Activated CD8-positive, alpha-beta memory T cell treated with anti-CD3 and anti-CD28 coated beads for 36 hours (primary cell): Measurements from ENCODE around the gene MS4A6E. TPM values are rescaled to one million over a fixed set of nuclear protein-coding genes. Genes with fewer than 3 reads are reported as not detected.
"Not testable (repeated sequence)": the region's sequence is repeated elsewhere in the genome, so short reads cannot be mapped to it uniquely, and the experiment has no call there.

Experiments used
- CTCF ChIA-PET: fragments of 350-600 bp; sonication (Branson Sonifier 250); formaldehyde crosslinking; loops from one replicate; lab custom pipeline; 2021; ENCODE audit warnings: antibody characterized with exemption; lab: Charles Lee
- POLR2A ChIA-PET: fragments of 350-600 bp; sonication (Branson Sonifier 250); formaldehyde crosslinking; loops from one replicate; lab custom pipeline; 2021; ENCODE audit warnings: antibody characterized with exemption; lab: Charles Lee
- total RNA-seq, 2 experiments: library from RNA; stranded (reverse); gene quantifications; one replicate each; pipeline ENCODE4 v1.2.3, GENCODE V29; 2021

Gene MS4A6E
- total RNA-seq, 2 experiments from 2014 or later: not detected

DNA sequence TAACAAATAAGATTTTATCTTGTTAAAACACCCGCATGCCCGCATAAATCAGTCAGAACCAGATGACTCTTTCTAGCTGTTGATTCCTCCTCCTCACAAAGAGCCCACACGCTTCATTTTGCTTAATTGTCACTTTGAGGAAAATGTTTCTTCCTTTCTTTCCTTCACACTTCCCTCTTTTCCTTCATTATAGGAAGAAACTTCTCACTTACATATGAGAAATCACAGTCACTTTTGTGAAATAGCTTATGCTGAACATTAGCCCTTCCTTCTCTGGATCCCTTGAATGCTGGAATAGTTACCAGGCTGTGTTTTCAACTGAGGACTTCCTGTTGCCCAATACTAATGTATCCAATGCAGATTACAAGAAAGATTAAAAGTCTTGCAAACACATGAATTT lies 5.8 kb downstream of the MS4A6E start:
- ChIA-PET POLR2A (no interaction called here), CTCF (no interaction called here)

- CTCF ChIA-PET: interaction anchor here (0.6 to 2.9 kb wide), 5 partner anchors 11 to 327 kb away, joined by 3 to 9 read pairs (median 3); no protein-coding TSS in a partner anchor
- POLR2A ChIA-PET: no interaction called here
Measured at GRCh38 chr11:60334005-60334620, 7.1 kb downstream of the MS4A6E start.

DNA sequence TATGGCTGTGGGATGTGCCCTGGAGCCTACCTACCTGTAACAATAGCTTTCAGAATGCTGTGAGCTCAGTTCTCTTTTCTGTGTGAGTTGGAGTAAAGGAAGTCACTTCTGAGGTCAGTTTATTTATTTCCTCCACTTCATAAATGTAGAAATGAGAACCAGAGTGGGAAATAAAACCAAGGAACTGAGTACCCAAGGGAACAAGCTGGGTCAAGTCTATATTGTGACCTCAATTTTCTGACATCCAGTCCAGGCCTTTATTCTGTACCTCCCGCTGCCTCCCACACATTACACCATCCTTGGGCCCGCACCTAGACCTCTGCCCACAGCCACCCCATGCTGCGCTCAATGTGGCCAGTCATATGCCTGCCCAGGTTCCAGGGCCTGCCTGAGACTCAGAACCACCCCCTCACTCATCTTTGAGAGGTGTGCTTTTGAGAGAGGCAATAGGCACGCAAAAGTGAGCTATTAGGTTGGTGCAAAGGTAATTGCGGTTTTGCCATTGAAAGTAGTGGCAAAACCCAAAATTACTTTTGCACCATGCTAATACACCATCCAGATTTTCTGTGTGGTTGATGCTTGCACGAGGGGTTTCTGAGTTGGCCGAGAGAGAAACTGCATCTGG lies 9.8 kb downstream of the MS4A6E start:
- CTCF ChIA-PET: interaction anchor here (2.9 kb wide), 1 partner anchor 8 kb away, joined by 9 read pairs; no protein-coding TSS in a partner anchor
- POLR2A ChIA-PET: no interaction called here

DNA sequence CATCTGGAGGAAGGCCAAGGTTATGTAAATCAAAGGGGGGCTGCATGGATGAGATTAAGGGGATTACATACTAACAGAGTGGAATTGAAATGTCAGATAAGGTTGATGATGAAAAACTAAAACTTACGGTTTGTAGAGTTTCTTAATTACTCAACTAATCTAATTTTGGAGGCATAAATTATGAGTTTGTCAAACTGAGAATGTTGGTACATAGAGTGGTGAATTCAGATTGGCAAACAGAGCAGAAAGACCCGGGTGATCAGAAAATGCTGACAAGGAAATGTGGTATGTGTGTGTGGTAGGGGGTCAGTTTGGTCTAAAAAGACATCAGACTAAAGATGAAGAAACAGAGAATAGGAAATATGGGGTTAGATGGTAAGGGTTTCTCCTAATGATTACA lies 11.0 kb downstream of the MS4A6E start:
- ChIA-PET CTCF (no interaction called here), POLR2A (no interaction called here)

DNA sequence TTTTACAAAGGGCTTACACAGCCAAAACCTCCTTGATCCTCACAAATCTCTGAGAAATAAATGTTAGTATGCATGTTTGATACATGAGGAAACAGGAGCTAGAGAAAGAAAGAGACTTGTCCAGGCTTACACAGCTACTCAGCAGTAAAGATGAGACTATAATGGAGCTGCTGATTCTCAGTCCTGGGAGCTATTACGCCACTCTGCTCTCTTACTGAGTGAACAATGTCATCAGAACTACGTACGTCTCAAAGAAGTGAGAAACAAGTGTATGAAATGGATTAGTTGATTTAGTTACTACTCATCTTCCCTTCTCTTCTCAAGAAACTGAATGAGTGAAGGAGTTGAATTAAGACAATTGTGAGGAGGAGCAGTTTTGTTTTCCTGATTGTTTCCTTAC lies 12.3 kb downstream of the MS4A6E start:
- CTCF ChIA-PET: no interaction called here
- POLR2A ChIA-PET: no interaction called here

- ChIA-PET POLR2A (no interaction called here), CTCF (interaction anchor here (1.0 to 2.7 kb wide), 3 partner anchors 8 to 275 kb away, joined by 3 to 9 read pairs (median 5); no protein-coding TSS in a partner anchor)
Measured at GRCh38 chr11:60343094-60343704, 16.1 kb downstream of the MS4A6E start.

GRCh38 chr11:60344146-60344545 lies 17.1 kb downstream of the MS4A6E start:
- CTCF ChIA-PET: interaction anchor here (1.1 to 2.7 kb wide), 2 partner anchors 9 to 11 kb away, joined by 3 to 9 read pairs; no protein-coding TSS in a partner anchor
- POLR2A ChIA-PET: no interaction called here

- POLR2A ChIA-PET: no interaction called here
Measured at GRCh38 chr11:60345489-60345888, 18.4 kb downstream of the MS4A6E start.

DNA sequence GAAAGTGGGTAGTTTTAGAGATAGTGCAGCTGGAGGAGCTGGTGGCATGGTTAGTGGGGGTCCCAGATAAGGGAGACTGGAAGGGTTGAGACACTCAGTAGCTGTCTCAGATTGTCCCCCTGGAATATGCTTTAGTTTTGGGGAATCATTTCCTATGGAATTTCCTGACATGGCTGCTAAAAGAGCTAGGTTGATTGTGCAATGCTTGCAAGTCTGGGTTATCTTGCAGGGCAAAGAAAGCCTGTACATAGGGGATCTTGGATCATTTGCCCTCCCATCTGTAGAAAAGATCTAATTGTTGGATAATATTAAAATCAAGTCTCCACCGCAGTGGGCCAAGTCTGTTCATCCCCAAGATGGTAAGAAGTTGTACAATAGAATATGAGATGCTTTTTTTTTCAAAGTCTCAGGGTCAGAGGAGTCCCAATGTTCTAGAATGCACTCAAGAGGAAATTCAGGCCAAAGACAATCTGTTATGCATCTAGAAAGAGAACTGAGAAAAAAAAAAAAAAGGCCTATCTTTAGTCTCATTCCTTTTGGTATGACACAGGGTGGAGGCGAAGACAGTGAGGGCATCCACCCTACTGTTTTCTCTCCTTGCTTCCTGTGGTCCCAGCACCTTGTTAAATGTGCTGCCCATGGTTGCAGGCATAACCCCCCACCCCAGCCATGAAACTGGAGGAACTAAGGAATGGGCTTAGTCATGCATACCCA lies 20.2 kb downstream of the MS4A6E start:
- CTCF ChIA-PET: no interaction called here
- POLR2A ChIA-PET: no interaction called here

More at GRCh38 chr11:60345489-60345888, 18.4 kb downstream of the MS4A6E start:
- CTCF ChIA-PET: interaction anchor here (1.0 to 2.7 kb wide), 3 partner anchors 10 to 80 kb away, joined by 3 to 9 read pairs (median 3); no protein-coding TSS in a partner anchor

DNA sequence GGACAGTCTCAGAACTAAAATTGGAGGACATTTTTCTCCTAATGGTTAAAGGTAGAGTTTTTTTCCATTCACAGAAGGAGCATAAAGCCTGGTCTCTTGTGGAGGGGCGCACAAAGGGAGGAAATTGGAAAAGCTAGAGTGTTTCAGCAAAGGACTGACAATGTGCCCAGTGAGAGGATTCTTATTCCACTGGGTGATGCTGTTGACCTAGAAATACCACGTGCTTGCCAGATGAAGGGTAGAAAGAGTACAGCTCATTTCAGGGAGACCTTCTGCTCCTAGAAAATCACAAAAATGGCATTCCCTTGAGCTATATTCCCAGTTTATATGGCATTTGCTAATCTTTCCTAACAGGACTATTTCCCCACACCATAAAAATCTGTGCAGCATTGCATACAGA lies 21.1 kb downstream of the MS4A6E start:
- CTCF ChIA-PET: no interaction called here
- POLR2A ChIA-PET: no interaction called here

DNA sequence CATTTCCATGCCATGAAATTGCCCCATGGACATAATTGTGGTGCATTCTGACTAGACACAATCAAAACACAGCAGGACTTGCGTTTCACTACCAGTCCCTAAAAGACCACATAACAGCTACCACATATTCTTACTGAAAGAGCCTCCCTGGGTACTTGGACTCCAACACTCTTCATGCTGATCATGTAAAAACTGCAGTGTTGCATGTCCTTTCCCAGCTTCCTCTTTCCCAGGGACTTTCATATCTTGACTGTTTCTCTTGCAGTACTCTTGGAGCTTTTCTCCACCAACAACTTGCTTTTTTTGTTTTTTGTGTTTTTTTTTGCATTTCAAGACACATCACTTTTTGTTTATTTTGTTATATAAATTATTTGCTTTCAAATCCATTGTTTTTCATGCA lies 22.9 kb downstream of the MS4A6E start:
- ChIA-PET POLR2A (no interaction called here), CTCF (no interaction called here)

DNA sequence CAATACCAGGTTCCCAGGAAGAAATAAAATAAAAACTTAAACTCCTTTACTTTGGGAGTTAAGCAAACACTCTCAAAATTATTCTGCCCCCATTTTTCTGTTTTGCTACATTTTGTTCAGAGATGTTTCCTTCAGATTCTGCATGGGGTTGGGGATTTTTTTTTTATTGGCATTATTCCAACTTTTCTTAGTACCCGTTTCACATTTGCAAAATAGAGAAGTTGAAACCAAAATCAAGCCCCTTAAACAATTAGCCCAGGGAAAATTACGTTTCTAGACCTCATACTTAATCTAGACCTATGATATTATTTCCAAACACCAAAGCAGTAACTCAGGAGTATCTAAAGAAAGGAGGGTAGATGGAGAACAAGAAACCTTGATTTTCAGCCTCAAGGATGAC lies 30.7 kb downstream of the MS4A6E start:
- ChIA-PET CTCF (no interaction called here), POLR2A (no interaction called here)

DNA sequence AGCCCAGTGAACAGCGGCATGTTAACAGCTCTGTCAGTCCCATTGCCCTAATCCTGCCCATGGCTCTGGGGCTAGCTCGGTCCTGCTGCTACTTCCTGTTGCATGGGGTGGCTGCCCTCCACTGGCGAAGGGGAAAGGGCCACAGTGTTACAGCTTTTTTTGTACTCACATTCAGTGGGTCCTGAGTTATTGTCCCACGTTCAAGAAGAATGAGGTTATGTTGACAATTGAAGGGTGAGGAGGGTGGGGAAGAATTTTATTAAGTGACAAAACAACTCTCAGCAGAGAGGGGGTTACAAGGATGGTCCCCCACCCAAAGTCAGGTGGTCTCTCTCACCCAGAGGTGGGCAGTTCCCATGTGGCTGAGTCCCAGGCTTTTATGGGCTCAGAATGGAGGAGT lies 33.6 kb downstream of the MS4A6E start:
- ChIA-PET POLR2A (no interaction called here), CTCF (no interaction called here)

- POLR2A ChIA-PET: no interaction called here
- CTCF ChIA-PET: interaction anchor here (0.9 to 1.8 kb wide), 2 partner anchors 94 to 257 kb away, joined by 3 to 7 read pairs; no protein-coding TSS in a partner anchor
Measured at GRCh38 chr11:60362241-60362640, 35.2 kb downstream of the MS4A6E start.

DNA sequence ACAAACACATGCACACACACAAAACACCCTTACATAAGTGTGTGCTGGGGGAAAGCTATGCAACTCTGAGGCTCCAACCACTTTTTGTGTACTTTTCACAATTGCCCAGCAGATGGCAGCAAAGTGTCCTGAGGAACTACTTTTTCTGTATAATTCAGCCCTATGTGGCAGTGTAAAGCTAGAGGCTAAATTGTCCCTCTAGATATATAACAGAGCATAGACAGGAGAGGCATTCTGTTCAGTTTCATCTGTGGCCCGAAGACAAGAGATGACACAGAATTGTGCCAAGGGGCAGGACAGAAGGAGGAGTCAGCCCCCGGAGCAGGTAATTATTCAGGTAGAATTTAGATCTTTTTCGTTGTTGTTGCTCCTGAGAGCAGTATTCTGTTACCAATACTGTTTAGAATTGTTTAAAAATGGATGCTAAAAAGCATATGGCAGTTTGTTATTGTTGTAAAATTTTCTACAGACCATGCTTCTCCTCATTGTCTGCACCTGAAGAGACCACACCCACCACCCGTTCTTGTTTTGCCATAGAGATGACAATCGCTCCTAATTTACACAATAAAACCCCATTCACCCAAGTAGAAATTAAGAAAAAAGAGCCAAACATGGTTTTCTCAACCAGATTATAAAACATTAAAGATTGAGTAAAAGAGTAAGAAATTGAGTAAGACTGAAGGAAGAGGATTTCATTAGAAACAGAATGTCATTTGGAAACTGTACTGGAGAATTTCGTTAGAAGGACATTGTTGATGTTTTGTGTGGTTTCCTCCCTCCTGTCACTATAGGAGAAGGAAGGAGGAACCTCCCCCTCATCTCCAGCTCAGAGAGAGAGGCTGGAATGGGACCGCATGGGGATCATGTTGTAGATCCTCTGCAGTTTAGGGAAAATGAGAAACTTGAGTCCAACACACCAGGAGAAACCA lies 36.8 kb downstream of the MS4A6E start:
- ChIA-PET POLR2A (no interaction called here), CTCF (interaction anchor here (0.6 to 1.8 kb wide), 11 partner anchors 8 to 372 kb away, joined by 3 to 7 read pairs (median 3); partner anchors contain the start of gene MS4A7)

- POLR2A ChIA-PET: not testable (repeated sequence)
- CTCF ChIA-PET: interaction anchor here (0.9 kb wide), 1 partner anchor 14 kb away, joined by 3 read pairs; no protein-coding TSS in a partner anchor
Measured at GRCh38 chr11:60366262-60366904, 39.3 kb downstream of the MS4A6E start.

DNA sequence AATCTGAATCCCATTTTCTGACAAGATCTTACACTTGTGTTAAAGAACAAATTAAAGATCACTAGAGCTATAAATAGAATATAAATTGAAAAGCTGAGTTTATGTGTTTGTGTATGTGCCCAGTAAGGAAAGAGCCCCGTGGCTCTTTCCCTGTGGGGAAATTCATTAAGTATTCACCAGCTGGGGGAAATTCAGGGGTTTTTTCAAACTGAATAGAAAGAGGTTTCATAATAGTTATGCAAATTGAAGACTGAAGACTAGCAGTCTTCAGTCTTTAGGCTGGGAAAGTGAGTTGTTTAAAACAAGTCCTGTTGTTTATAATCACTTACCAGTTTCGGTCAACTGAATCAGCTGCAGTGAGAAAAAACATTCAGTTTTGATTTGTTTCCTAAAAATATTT lies 40.0 kb downstream of the MS4A6E start:
- CTCF ChIA-PET: interaction anchor here (0.9 kb wide), 1 partner anchor 14 kb away, joined by 3 read pairs; no protein-coding TSS in a partner anchor
- POLR2A ChIA-PET: no interaction called here

- CTCF ChIA-PET: no interaction called here
- POLR2A ChIA-PET: no interaction called here
Measured at GRCh38 chr11:60367896-60368295, 40.8 kb downstream of the MS4A6E start.
